ENCODE data around the gene PROKR2.

PROKR2 gene

GRCh38 chr20:5279661-5280060 lies 37.1 kb downstream of the PROKR2 start:
- DNase-seq, result peak; percentile 15

GRCh38 chr20:5272268-5272667 lies 44.5 kb downstream of the PROKR2 start:
- no peak for DNase-seq

GRCh38 chr20:5270603-5271002 lies 46.2 kb downstream of the PROKR2 start:
- DNase-seq, result no peak

GRCh38 chr20:5268449-5268848 lies 48.3 kb downstream of the PROKR2 start:
- DNase-seq, result no peak

GRCh38 chr20:5267092-5267491 lies 49.7 kb downstream of the PROKR2 start:
- DNase-seq, result no peak

All from hematopoietic multipotent progenitor cell treated with erythropoietin and hydrocortisone succinate and interleukin-3 and kit ligand, for 4 days (in vitro differentiated cells).